Posterior cingulate gyrus (tissue), 11 donors: ENCODE results near the gene ERC1.
"Not testable (repeated sequence)": the region's sequence is repeated elsewhere in the genome, so short reads cannot be mapped to it uniquely, and the experiment has no call there.

ENCODE experiments used
- DNase-seq, 10 donors: peaks; one replicate each; pipeline versions ENCODE4 v3.0.0 to v3.0.0-alpha.2; 2020 to 2021; ENCODE audit warnings: mixed read lengths in 3 of 10
- intact Hi-C: fragments of 100-400 bp; cut with DNase I; formaldehyde crosslinking; loops from one replicate; pipeline ENCODE4 v1.15.1; 2023

The ERC1 gene

DNA sequence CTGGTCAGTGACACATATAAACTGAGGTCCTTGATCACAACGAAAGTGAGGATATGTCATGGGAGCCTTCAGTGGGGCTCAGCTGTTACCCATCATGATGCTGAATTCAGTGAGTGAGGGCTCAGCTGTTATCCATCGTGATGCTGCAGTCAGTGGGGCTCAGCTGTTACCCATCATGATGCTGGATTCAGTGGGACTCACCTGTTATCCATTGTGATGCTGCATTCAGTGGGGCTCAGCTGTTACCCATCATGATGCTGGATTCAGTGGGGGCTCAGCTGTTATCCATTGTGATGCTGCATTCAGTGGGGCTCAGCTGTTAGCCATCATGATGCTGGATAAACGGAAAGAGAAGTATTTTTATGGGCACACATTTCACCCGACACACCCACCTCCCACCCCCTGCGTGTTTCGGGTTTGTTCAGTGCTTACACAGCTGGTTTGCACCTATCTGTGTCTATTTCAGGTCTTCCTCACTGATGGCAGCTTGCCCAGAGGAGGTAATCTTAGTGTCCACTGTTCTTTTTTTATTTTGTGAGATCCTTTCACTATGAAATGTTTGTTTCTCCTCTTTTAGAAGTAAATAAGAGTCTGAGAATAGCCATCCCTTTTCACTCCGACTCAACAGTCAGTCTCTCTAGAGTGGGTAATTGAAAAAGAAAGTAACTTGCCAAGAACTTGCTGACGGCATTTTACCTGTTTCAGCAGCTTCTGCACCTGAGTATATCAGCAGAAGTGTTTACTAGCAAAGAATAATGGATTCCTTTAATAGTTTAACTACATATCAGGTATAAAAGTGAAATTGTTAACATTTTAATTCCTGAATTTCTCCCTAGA is 183.0 kb downstream of the ERC1 start:
- DNase-seq: peak in 1 of 10 donors; percentile 16
- intact Hi-C loops: no loop called here

DNA sequence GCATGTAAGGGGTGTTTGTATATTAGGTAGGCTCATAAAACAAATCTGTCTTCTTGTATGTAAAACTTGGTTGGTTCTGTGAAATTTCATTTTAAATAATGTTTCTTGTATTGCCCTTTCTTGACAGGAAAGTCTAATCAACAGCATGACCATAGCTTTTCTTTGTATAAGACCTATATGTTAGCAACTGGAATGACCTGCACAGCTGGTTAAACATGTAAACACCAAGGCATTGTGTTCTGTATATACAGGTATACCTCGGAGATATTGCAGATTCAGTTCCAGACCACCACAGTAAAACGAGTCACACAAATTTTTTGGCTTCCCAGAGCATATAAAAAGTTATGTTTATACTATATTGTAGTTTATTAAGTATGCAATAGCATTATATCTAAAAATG is 183.6 kb downstream of the ERC1 start:
- DNase-seq: no peak
- intact Hi-C loops: no loop called here

GRCh38 chr12:1176191-1176590 is 185.2 kb downstream of the ERC1 start:
- intact Hi-C loops: no loop called here
- DNase-seq: no peak

DNA sequence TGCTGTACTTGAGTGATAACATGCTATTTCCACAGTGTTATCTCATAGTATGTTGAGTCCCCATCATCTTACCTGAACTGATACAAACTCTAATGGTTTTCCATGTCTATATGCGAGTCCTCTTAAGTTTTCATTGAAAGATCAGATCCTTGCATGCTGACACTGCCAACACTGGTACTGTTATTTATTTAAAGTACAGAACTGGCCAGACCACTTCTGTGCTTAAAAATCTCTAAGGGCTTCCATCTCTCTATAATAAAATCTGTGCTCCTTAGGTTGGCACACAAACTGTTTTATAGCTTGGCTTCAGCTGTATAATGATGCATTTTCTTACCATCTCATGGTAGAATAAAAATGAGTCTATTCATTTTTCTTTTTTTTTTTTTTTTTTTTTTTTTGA is 188.1 kb downstream of the ERC1 start:
- intact Hi-C loops: no loop called here
- DNase-seq: no peak

DNA sequence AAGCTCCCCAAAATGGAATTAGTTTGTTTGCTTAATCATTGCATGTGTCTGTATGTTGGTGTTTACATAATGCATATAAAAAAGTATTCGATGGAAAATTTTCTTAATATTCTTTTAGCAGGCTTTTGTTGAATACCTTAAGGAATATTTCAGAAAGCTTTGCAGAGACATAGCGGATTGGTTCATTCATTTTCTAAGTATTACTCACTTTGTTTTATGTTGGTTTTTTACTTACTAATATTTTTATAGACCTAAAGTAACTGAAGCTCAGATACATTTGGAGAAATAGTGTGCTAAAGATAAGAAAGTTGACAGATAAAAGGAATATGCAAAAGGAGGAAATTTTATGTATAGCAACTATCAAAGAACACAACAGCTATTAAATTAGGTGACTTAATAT is 191.0 kb downstream of the ERC1 start:
- intact Hi-C loops: no loop called here
- DNase-seq: no peak

DNA sequence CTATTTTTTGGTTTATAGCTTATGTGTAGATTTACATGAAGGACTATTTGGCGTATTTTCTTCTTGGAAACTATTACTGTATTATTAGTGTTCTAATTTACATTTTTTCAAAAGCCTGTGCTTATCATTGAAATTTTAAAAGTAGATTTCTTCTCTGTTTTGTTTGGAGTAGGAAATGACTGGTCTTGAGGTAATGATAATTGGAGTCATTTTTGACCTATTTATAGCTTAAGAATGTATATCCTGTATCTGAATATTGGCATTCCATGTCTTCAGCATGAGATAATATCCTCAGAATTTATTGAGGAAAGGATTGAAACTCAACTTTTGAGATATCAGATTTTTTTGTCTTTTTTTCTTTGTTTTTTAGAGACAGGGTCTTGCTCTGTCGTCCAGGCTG is 193.4 kb downstream of the ERC1 start:
- intact Hi-C loops: no loop called here
- DNase-seq: no peak

DNA sequence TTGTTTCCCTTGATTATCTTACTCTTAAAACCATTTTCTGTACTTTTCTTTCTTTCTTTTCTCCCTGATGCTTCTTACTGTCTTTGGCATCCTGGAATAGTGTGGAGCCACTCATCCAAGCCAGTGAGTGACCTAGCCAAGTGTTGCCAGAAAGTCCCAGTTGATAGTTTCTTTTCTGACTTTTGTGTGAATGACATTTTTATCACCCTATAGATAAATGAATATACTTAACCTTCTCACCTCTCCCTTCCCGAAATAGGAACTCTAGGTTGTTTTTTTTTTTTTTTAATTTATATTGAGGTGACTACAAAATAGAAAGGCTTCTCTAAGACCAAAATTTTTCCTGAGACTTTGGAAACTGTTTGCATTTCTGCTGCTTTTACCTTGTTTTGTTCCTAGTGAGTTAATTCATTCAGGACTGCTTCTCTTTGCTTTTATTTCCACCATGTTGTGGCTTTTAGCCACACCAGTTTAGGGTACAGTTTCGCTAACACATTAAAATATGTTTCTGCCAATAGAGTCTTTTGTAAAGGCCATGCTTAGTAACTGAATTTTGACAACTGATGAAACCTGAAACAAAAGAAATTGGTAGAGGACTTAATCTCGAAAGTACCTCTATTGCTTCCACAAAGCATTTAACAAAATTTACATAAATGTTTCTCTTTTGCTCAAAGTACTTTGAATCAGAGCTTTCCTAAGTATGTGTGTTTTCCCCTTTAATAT is 194.6 kb downstream of the ERC1 start:
- intact Hi-C loops: no loop called here
- no peak for DNase-seq

DNA sequence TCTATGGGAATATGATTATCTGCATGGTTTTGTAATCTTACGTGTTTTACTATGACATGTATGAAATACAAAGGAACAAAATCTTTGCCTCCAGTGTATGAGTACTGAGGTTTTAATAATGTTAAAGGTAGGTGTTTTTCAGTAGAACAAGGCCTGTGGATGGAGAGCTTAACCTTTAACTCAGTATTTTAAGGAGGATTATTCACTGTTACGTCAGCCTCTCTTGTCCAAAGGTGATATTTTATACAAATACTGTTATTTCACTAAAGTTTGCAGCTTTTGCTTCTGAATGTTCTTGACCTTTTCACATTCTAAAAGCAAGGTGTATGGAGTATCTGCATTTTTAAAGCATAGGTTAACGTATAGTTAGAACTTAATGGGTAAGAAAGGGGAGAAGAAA is 195.3 kb downstream of the ERC1 start:
- DNase-seq: no peak
- intact Hi-C loops: no loop called here

GRCh38 chr12:1188016-1188415 is 197.0 kb downstream of the ERC1 start:
- intact Hi-C loops: no loop called here
- no peak for DNase-seq

- intact Hi-C loops: no loop called here
Observed at GRCh38 chr12:1189163-1189562, 198.1 kb downstream of the ERC1 start.

GRCh38 chr12:1195513-1195912 is 204.5 kb downstream of the ERC1 start:
- intact Hi-C loops: no loop called here

More at GRCh38 chr12:1189163-1189562, 198.1 kb downstream of the ERC1 start:
- no peak for DNase-seq

GRCh38 chr12:1197264-1198018 is 206.4 kb downstream of the ERC1 start:
- intact Hi-C loops: no loop called here
- no peak for DNase-seq

More at GRCh38 chr12:1195513-1195912, 204.5 kb downstream of the ERC1 start:
- DNase-seq: no peak

GRCh38 chr12:1198854-1199253 is 207.8 kb downstream of the ERC1 start:
- intact Hi-C loops, DNase-seq: not testable (repeated sequence)

GRCh38 chr12:1199700-1200099 is 208.7 kb downstream of the ERC1 start:
- DNase-seq: no peak
- intact Hi-C loops: no loop called here

- DNase-seq: no peak
- intact Hi-C loops: no loop called here
Observed at GRCh38 chr12:1201030-1201429, 210.0 kb downstream of the ERC1 start.

- intact Hi-C loops: no loop called here
Observed at GRCh38 chr12:1201886-1202285, 210.9 kb downstream of the ERC1 start.

GRCh38 chr12:1203735-1204019 is 212.7 kb downstream of the ERC1 start:
- intact Hi-C loops: no loop called here
- no peak for DNase-seq

More at GRCh38 chr12:1201886-1202285, 210.9 kb downstream of the ERC1 start:
- DNase-seq: no peak

DNA sequence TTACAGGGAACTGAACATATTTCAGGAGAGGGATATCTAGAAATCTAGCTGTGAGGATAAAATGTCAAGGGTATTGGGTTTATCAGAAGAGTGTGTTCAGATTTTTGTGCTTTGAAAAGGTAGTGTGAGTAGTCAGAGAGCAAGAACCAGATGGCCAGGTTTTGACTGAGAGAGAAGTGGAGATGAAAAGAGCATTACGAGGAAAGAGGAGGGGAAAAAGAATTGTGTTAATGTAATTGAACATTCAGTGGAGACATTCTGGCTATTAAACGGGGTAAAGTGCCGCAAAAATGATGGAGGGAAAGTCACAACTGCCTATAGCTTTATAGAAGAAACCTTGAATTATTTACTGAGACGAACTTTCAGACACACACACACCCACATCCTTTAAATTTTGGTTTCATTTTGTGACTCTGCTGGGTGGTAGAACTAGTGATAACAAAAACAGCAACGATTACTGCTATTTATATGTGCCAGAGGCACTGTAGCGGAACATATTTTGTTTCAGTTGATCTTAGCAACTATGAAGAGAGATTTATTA is 213.6 kb downstream of the ERC1 start:
- intact Hi-C loops: no loop called here
- DNase-seq: no peak

GRCh38 chr12:1205512-1206060 is 214.6 kb downstream of the ERC1 start:
- no peak for DNase-seq

GRCh38 chr12:1206118-1206734 is 215.2 kb downstream of the ERC1 start:
- intact Hi-C loops: no loop called here
- DNase-seq: no peak

More at GRCh38 chr12:1205512-1206060, 214.6 kb downstream of the ERC1 start:
- intact Hi-C loops: no loop called here
